ENCODE measurements around the gene UBAP1L. TPM values are rescaled to one million over a fixed set of nuclear protein-coding genes. Genes with fewer than 3 reads are reported as not detected.

The UBAP1L gene
- total RNA-seq, 1 experiment from 2014 or later: 3.0 TPM

GRCh38 chr15:65062726-65063125, 52.3 kb downstream of the UBAP1L start:
- Histone ChIP-seq H3K4ac (ENCODE audit: low read depth, low read length) (no peak overlapping the region), H3K14ac (ENCODE audit: insufficient read depth, low read length) (no peak overlapping the region), H3T11ph (ENCODE audit: low read length) (no peak overlapping the region), H3K9me3 (ENCODE audit: control insufficient read depth, low read depth, low read length) (no peaks in the 10 kb centered on the region), H3K18ac (ENCODE audit: insufficient read length, low read depth, low read length) (no peak overlapping the region), H2BK12ac (ENCODE audit: insufficient read length, low read depth, low read length) (no peak overlapping the region), H2BK15ac (ENCODE audit: low read depth, low read length) (no peak overlapping the region), H3K27ac (ENCODE audit: insufficient read length, low read depth, low read length) (no peak overlapping the region), H2BK5ac (ENCODE audit: insufficient read length, low read length) (no peak overlapping the region), H3K79me2 (ENCODE audit: insufficient read depth, low read length) (no peaks in the 10 kb centered on the region), H3K4me2 (ENCODE audit: insufficient read depth, insufficient read length, low read length) (no peak overlapping the region), H2BK120ac (ENCODE audit: low read depth, low read length, poor library complexity, severe bottlenecking) (no peak overlapping the region), H3K23me2 (ENCODE audit: insufficient read length, low read depth, low read length, poor library complexity, severe bottlenecking) (peaks cover 7% of the 10 kb centered on the region), H3K9ac (ENCODE audit: extremely low read depth, insufficient read length, low read length) (no peak overlapping the region), H4K20me1 (ENCODE audit: control insufficient read depth, insufficient read depth, insufficient read length) (no peaks in the 10 kb centered on the region), H3K23ac (ENCODE audit: insufficient read length, low read depth, low read length) (no peak overlapping the region), H3K4me1 (ENCODE audit: insufficient read depth, low read length) (peaks cover 5% of the 10 kb centered on the region), H4K5ac (ENCODE audit: insufficient read length, low read depth, low read length) (no peak overlapping the region), H2BK20ac (ENCODE audit: low read depth, low read length, poor library complexity, severe bottlenecking) (no peak overlapping the region), H3K79me1 (ENCODE audit: insufficient read depth, low read depth, low read length, poor library complexity, severe bottlenecking) (no peaks in the 10 kb centered on the region), H4K91ac (ENCODE audit: insufficient read length, low read depth, low read length) (no peak overlapping the region), H2AFZ (ENCODE audit: low read length) (no peak overlapping the region), H2AK5ac (ENCODE audit: insufficient read length, low read length) (no peak overlapping the region), H4K8ac (replicated peaks; ENCODE audit: insufficient read length, low read depth, low read length) (no peak overlapping the region), H3K56ac (ENCODE audit: insufficient read length, low read depth, low read length) (no peak overlapping the region), H3K27me3 (ENCODE audit: insufficient read depth, low read length) (no peaks in the 10 kb centered on the region)
- H3K36me3 Mint-ChIP-seq (ENCODE audit: insufficient read depth in 1 of 3, low read depth in 3 of 3): peaks cover 0 to 3% (median 0%) of the 10 kb centered on the region in 3 experiments; a peak in 1 of 7 replicates
- peaks cover 4% of the 10 kb centered on the region for H3K27me3 Mint-ChIP-seq (ENCODE audit: low read depth)
- peaks cover 22 to 23% of the 10 kb centered on the region in 2 experiments for H3K4me1 Mint-ChIP-seq
- H3K4me3 Mint-ChIP-seq: no peak overlapping the region
- TF ChIP-seq CTCF (conservative IDR thresholded peaks at IDR 0.05): no peak
- no CpG with 5 or more reads among the region's 5 CpGs for WGBS (ENCODE audit: extremely low coverage, insufficient read length, low lambda C conversion rate)
- no peak for DNase-seq
- H3K9me3 Mint-ChIP-seq: no peaks in the 10 kb centered on the region
- H3K27ac Mint-ChIP-seq: no peak overlapping the region

Data from H9 (cell line).